Measurements from ENCODE around the gene DYNLT3. TPM values are rescaled to one million over a fixed set of nuclear protein-coding genes. Genes with fewer than 3 reads are reported as not detected.

The DYNLT3 gene, protein sequence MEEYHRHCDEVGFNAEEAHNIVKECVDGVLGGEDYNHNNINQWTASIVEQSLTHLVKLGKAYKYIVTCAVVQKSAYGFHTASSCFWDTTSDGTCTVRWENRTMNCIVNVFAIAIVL
- total RNA-seq: 31.5 and 35.2 TPM in 2 replicates

DNA sequence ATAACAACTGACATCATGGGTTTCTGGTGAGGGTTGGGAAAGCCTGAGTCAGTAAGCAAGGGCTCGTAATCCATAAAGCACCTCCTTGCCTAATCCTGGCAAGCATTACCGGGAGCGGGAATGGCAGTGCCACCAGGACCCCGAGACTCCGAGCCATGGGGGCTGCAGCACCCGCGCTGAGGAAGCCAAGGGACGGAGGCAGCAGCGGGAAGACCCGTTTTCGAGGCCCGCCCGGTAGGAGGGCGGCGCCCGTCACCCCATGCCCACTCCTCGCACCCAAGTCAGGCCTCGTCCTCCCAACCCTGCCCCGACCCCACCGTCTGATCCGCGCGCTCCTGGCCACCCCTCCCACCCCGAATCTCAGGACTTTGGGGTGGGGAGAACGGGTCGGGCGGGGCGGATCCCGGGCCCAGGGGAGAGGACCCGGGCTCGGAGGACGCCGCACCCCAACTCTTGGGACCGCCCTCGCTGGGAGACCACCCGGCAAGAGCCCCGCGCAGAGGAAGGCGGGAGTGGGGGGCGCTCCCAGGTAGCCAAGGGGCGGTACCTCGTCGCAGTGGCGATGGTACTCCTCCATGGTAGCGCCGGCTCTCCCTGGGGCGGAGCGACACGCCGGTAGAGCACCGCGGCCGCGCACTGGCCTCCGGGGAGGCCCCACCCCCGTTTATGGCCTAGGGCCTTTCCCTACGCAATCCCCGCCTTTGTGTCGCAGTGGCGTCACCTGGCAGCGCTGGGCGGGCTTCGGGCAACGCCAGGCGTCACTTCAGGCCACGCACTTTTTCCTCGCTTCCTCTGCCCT is at the start of gene DYNLT3:
DYNLT3 (minus strand) TSS at position 638 of the 799 bp plus-strand sequence; CDS start at position 577, 61 bp downstream.

Other genes starting within 250 kb of the DYNLT3 start
- under 0.01 TPM in 1 of 2 replicates, not detected in the other for gene XK, start 161.8 kb downstream of the DYNLT3 start, total RNA-seq
- not detected in 2 replicates for gene CYBB, start 67.5 kb downstream of the DYNLT3 start, total RNA-seq
- 0.09 TPM in 1 of 2 replicates, not detected in the other for gene SYTL5, start 159.0 kb upstream of the DYNLT3 start, total RNA-seq